Effector memory CD8-positive, alpha-beta T cell (primary cell): ENCODE data around the gene TBX6.
"Not testable (repeated sequence)": the region's sequence is repeated elsewhere in the genome, so short reads cannot be mapped to it uniquely, and the experiment has no call there.

ENCODE experiments used
- ATAC-seq: fragments of 150-1000 bp; cut with Tn5 transposase; replicated peaks from 2 replicates; pipeline ENCODE4 v1.10.0; 2021; ENCODE audit warnings: mild to moderate bottlenecking, moderate library complexity
- DNase-seq, 3 experiments: peaks; one replicate each; pipeline ENCODE4 v3.0.0; 2021
- H3K27ac Mint-ChIP-seq, 2 donors: one replicate each; pipeline ENCODE4 v1.8.0; 2022; ENCODE audit warnings: mild to moderate bottlenecking in 2 of 2, mixed read lengths in 2 of 2, moderate library complexity in 2 of 2
- H3K27me3 Mint-ChIP-seq, 2 donors: one replicate each; pipeline ENCODE4 v1.8.0; 2022; ENCODE audit warnings: mixed read lengths in 2 of 2
- H3K36me3 Mint-ChIP-seq: one replicate; pipeline ENCODE4 v1.8.0; 2022; ENCODE audit warnings: mild to moderate bottlenecking, moderate library complexity, mixed read lengths; ENCODE audit not compliant: insufficient read depth
- H3K4me1 Mint-ChIP-seq, 2 donors: one replicate each; pipeline ENCODE4 v1.8.0; 2022; ENCODE audit warnings: low read depth in 2 of 2, mixed read lengths in 2 of 2
- H3K4me3 Mint-ChIP-seq, 2 donors: one replicate each; pipeline ENCODE4 v1.8.0; 2022; ENCODE audit warnings: mild to moderate bottlenecking in 2 of 2, mixed read lengths in 2 of 2, moderate library complexity in 2 of 2
- H3K9me3 Mint-ChIP-seq, 2 donors: one replicate each; pipeline ENCODE4 v1.8.0; 2022; ENCODE audit warnings: mixed read lengths in 2 of 2

TBX6 gene

GRCh38 chr16:30041841-30042240 is 49.9 kb downstream of the TBX6 start:
- Mint-ChIP-seq H3K27me3 (peaks cover 6 to 9% of the 10 kb centered on the region in 2 donors), H3K27ac (no peak overlapping the region), H3K4me1 (peaks cover 0 to 5% of the 10 kb centered on the region in 2 donors), H3K36me3 (peaks cover 7% of the 10 kb centered on the region), H3K4me3 (no peak overlapping the region), H3K9me3 (no peaks in the 10 kb centered on the region)
- ATAC-seq (no peak), DNase-seq (no peak)

GRCh38 chr16:30040690-30041089 is 51.0 kb downstream of the TBX6 start:
- ATAC-seq, H3K4me1 Mint-ChIP-seq, H3K4me3 Mint-ChIP-seq, H3K9me3 Mint-ChIP-seq, DNase-seq, H3K36me3 Mint-ChIP-seq: not testable (repeated sequence)
- Mint-ChIP-seq H3K27me3 (peaks cover 6 to 12% of the 10 kb centered on the region in 2 donors), H3K27ac (peak overlapping the region in 1 of 2 donors; percentile 69)

GRCh38 chr16:30040221-30040620 is 51.5 kb downstream of the TBX6 start:
- H3K27me3 Mint-ChIP-seq = peaks cover 11 to 17% of the 10 kb centered on the region in 2 donors
- peaks cover 5% of the 10 kb centered on the region for H3K36me3 Mint-ChIP-seq
- DNase-seq = no peak
- H3K4me3 Mint-ChIP-seq = no peak overlapping the region
- no peak for ATAC-seq
- H3K27ac Mint-ChIP-seq = peak overlapping the region in 1 of 2 donors; percentile 69
- peaks cover 0 to 3% of the 10 kb centered on the region in 2 donors for H3K4me1 Mint-ChIP-seq
- H3K9me3 Mint-ChIP-seq = no peaks in the 10 kb centered on the region
